Endodermal cell (in vitro differentiated cells): ENCODE results near the gene NUDT4. TPM values are rescaled to one million over a fixed set of nuclear protein-coding genes. Genes with fewer than 3 reads are reported as not detected.

Experiments
- DNase-seq: peaks from one replicate; pipeline ENCODE4 v3.0.0-alpha.2; 2017
- H3K27ac ChIP-seq: 2 replicates; pipeline ENCODE4 v1.5.1; 2013; ENCODE audit warnings: mild to moderate bottlenecking, low read depth, low read length, moderate library complexity
- H3K27me3 ChIP-seq: 2 replicates; pipeline ENCODE4 v1.6.1; 2013; ENCODE audit warnings: mild to moderate bottlenecking, low read length, moderate library complexity; ENCODE audit not compliant: insufficient read depth, control insufficient read depth, poor library complexity, severe bottlenecking
- H3K36me3 ChIP-seq: 2 replicates; pipeline ENCODE4 v1.7.0; 2013; ENCODE audit warnings: mild to moderate bottlenecking, low read length, moderate library complexity; ENCODE audit not compliant: control insufficient read depth, insufficient read depth
- H3K4me1 ChIP-seq: one replicate; pipeline ENCODE4 v1.7.0; 2013; ENCODE audit warnings: low read length; ENCODE audit not compliant: control insufficient read depth, insufficient read depth
- H3K4me3 ChIP-seq: 2 replicates; pipeline ENCODE4 v1.5.1; 2013; ENCODE audit warnings: mild to moderate bottlenecking, low read length, moderate library complexity
- H3K9ac ChIP-seq: 2 replicates; pipeline ENCODE4 v1.6.1; 2013; ENCODE audit warnings: mild to moderate bottlenecking, low read length, moderate library complexity; ENCODE audit not compliant: poor library complexity, severe bottlenecking; ENCODE audit errors: extremely low read depth
- H3K9me3 ChIP-seq: 2 replicates; pipeline ENCODE4 v1.6.1; 2013; ENCODE audit warnings: mild to moderate bottlenecking, low read length, moderate library complexity; ENCODE audit not compliant: control insufficient read depth
- H3K27ac Mint-ChIP-seq: 2 replicates; pipeline ENCODE4 v1.8.0; 2020; ENCODE audit warnings: mixed read lengths
- H3K27me3 Mint-ChIP-seq: 2 replicates; pipeline ENCODE4 v1.8.0; 2021; ENCODE audit warnings: mild to moderate bottlenecking, mixed read lengths; ENCODE audit not compliant: insufficient read depth
- H3K36me3 Mint-ChIP-seq: 2 replicates; pipeline ENCODE4 v1.8.0; 2020; ENCODE audit warnings: low read depth, mixed read lengths
- H3K4me1 Mint-ChIP-seq: 2 replicates; pipeline ENCODE4 v1.8.0; 2020; ENCODE audit warnings: mixed read lengths
- H3K4me3 Mint-ChIP-seq: 2 replicates; pipeline ENCODE4 v1.8.0; 2020; ENCODE audit warnings: mild to moderate bottlenecking, moderate library complexity, mixed read lengths
- H3K9me3 Mint-ChIP-seq: 2 replicates; pipeline ENCODE4 v1.8.0; 2020; ENCODE audit warnings: mild to moderate bottlenecking, mixed read lengths
- WGBS, 2 experiments: methylation state at CpG; one replicate each; pipeline versions ENCODE4 v1.1.5 to v1.1.7; 2013; ENCODE audit warnings: missing lambda C conversion rate in 2 of 2, mixed read lengths in 1 of 2; ENCODE audit not compliant: insufficient coverage in 1 of 2, insufficient read length in 1 of 2; 5-methylcytosine and 5-hydroxymethylcytosine counted together
- long read RNA-seq, 4 experiments: library from polyadenylated mRNA in 2 of 4; library from RNA in 1 of 4; library from capped mRNA in 1 of 4; stranded (forward) in 3 of 4; unstranded in 1 of 4; transcript quantifications; one replicate each; pipeline ENCODE4 v2.0.0, GENCODE V29; 2020 to 2021; ENCODE audit warnings: inconsistent platforms in 1 of 4
- polyA plus RNA-seq, 2 experiments: library from polyadenylated mRNA; stranded (reverse); fragments of 50-300 nt; gene quantifications; one replicate each; pipeline ENCODE4 v1.2.3, GENCODE V29; 2013
- total RNA-seq, 2 donors: library from RNA; stranded (reverse); fragmentation: NEBNext Ultra II Directional in 1 of 2; extraction: Animal tissue kit (Norgen Biotek cat#: 25700) in 1 of 2; gene quantifications; 2 replicates in 1 of 2; 3 replicates in 1 of 2; pipeline ENCODE4 v1.2.1, GENCODE V29; 2021
- TF ChIP-seq, protein P1 (sequence below): fragments of 200-600 bp; sonication (generic); conservative IDR thresholded peaks from 2 replicates; pipeline ENCODE4 v1.5.0; 2021; ENCODE audit warnings: antibody characterized with exemption, mild to moderate bottlenecking

Gene NUDT4
- total RNA-seq, result 100 to 1,000 TPM; 334 to 453 TPM
- 125 TPM for polyA plus RNA-seq (2013, experiment 1 of 2)
- polyA plus RNA-seq (2013, experiment 2 of 2), result 149 TPM
- long read RNA-seq, experiment 1, full-length matches to known transcripts, result 56 of 173 reads
- long read RNA-seq, experiment 1, partial matches to known transcripts, result 26 of 173 reads
- long read RNA-seq, experiment 1, other reads (novel, unspliced or antisense), result 91 of 173 reads
- long read RNA-seq, experiment 2, full-length matches to known transcripts, result 2,872 of 3,154 reads
- long read RNA-seq, experiment 2, partial matches to known transcripts, result 163 of 3,154 reads
- long read RNA-seq, experiment 2, other reads (novel, unspliced or antisense), result 119 of 3,154 reads
- long read RNA-seq, experiment 3, full-length matches to known transcripts, result 42 of 89 reads
- long read RNA-seq, experiment 3, partial matches to known transcripts, result 46 of 89 reads
- long read RNA-seq, experiment 3, other reads (novel, unspliced or antisense), result 1 of 89 reads
- long read RNA-seq, experiment 4, full-length matches to known transcripts, result 5 of 32 reads
- long read RNA-seq, experiment 4, partial matches to known transcripts, result 27 of 32 reads
- long read RNA-seq, experiment 4, other reads (novel, unspliced or antisense), result 0 of 32 reads

GRCh38 chr12:93377252-93378195, at the start of gene NUDT4:
Gene NUDT4 (plus strand): TSS chr12:93377925. CDS start chr12:93378323, 398 bp downstream.
- WGBS, 2 experiments, result 7 to 45% methylated on average over 4 to 58 of the region's 79 CpGs
- Mint-ChIP-seq H3K27ac (peak within 1 kb of the TSS; percentile 94), H3K9me3 (no peaks in the 10 kb centered on the region), H3K4me1 (peaks cover 48% of the 10 kb centered on the region), H3K27me3 (no peaks in the 10 kb centered on the region), H3K4me3 (peak within 1 kb of the TSS; percentile 99), H3K36me3 (peaks cover 39% of the 10 kb centered on the region)
- Histone ChIP-seq H3K9ac (peak within 1 kb of the TSS; percentile 99), H3K4me1 (peaks cover 6% of the 10 kb centered on the region), H3K9me3 (no peaks in the 10 kb centered on the region), H3K27ac (peak within 1 kb of the TSS; percentile 78), H3K27me3 (no peaks in the 10 kb centered on the region), H3K36me3 (peaks cover 41% of the 10 kb centered on the region), H3K4me3 (peak within 1 kb of the TSS; percentile 96)
- DNase-seq, result peak; percentile 100
- TF ChIP-seq, protein P1, sequence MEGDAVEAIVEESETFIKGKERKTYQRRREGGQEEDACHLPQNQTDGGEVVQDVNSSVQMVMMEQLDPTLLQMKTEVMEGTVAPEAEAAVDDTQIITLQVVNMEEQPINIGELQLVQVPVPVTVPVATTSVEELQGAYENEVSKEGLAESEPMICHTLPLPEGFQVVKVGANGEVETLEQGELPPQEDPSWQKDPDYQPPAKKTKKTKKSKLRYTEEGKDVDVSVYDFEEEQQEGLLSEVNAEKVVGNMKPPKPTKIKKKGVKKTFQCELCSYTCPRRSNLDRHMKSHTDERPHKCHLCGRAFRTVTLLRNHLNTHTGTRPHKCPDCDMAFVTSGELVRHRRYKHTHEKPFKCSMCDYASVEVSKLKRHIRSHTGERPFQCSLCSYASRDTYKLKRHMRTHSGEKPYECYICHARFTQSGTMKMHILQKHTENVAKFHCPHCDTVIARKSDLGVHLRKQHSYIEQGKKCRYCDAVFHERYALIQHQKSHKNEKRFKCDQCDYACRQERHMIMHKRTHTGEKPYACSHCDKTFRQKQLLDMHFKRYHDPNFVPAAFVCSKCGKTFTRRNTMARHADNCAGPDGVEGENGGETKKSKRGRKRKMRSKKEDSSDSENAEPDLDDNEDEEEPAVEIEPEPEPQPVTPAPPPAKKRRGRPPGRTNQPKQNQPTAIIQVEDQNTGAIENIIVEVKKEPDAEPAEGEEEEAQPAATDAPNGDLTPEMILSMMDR, result no peak

DNA sequence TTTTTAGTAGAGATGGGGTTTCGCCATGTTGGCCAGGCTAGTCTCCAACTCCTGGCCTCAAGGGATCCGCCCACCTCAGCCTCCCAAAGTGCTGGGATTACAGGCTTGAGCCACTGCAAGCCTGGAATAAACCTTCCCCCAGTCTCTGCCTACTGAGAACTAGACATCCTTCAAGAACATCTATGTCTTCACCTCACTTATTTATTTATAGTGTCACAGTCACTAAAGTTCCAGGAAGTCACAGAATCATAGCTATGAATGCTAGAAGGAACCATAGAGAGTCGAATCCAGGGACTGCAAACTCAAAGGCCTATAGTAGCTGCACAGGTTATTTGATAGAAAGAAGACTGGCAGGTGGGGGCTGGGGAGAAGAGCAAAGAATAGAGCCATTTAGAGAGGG, 44.7 kb upstream of the NUDT4 start:
- 97 to 100% methylated on average over 1 to 3 of the region's 3 CpGs for WGBS, 2 experiments
- no peak overlapping the region for H3K27ac Mint-ChIP-seq
- TF ChIP-seq, protein P1, result no peak

DNA sequence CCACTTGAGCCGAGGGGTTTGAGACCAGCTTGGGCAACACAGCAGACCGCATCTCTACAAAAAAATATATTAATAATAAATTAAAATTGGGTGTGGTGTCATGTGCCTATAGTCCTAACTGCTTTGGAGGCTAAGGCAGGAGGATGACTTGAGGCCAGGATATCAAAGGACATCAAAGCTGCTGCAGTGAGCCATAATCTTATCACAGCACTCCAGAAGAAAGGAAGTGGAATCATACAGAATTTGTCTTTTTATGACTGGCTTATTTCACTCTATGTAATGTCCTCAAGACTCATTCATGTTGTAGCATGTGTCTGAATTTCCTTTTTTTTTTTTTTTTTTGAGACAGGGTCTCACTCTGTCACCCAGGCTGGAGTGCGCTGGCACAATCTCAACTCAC, 43.9 kb upstream of the NUDT4 start:
- Mint-ChIP-seq H3K4me3 (no peak overlapping the region), H3K27me3 (no peaks in the 10 kb centered on the region), H3K9me3 (no peaks in the 10 kb centered on the region), H3K4me1 (peaks cover 10% of the 10 kb centered on the region), H3K27ac (no peak overlapping the region), H3K36me3 (peaks cover 2% of the 10 kb centered on the region)
- Histone ChIP-seq H3K4me1 (no peaks in the 10 kb centered on the region), H3K36me3 (no peaks in the 10 kb centered on the region), H3K9ac (no peak overlapping the region), H3K27ac (no peak overlapping the region), H3K4me3 (no peak overlapping the region), H3K27me3 (no peaks in the 10 kb centered on the region), H3K9me3 (no peaks in the 10 kb centered on the region)
- WGBS, 2 experiments, result 93% methylated on average over 2 of the region's 3 CpGs; no CpG with 5 or more reads in 1 of the 2 experiments
- TF ChIP-seq, protein P1, result no peak
- no peak for DNase-seq

More for the DNA sequence above, 44.7 kb upstream of the NUDT4 start:
- Histone ChIP-seq H3K27ac (no peak overlapping the region), H3K9ac (no peak overlapping the region), H3K9me3 (no peaks in the 10 kb centered on the region), H3K36me3 (no peaks in the 10 kb centered on the region), H3K4me1 (no peaks in the 10 kb centered on the region), H3K4me3 (no peak overlapping the region), H3K27me3 (no peaks in the 10 kb centered on the region)
- H3K4me1 Mint-ChIP-seq, result peaks cover 10% of the 10 kb centered on the region
- H3K27me3 Mint-ChIP-seq, result no peaks in the 10 kb centered on the region
- H3K9me3 Mint-ChIP-seq, result no peaks in the 10 kb centered on the region
- H3K4me3 Mint-ChIP-seq, result no peak overlapping the region
- DNase-seq, result no peak
- peaks cover 2% of the 10 kb centered on the region for H3K36me3 Mint-ChIP-seq
